DMS53 treated with DMSO at 0.1 percent for 48 hours (cell line): Measurements from ENCODE around the gene TTC27.
"Not testable (repeated sequence)": the region's sequence is repeated elsewhere in the genome, so short reads cannot be mapped to it uniquely, and the experiment has no call there.

ENCODE experiments used
- DNase-seq: peaks from one replicate; lab custom pipeline; 2025; ENCODE audit not compliant: unreplicated experiment; lab: John Stamatoyannopoulos, UW

The TTC27 gene

GRCh38 chr2:32718752-32719151, 90.9 kb downstream of the TTC27 start:
- no peak for DNase-seq

- no peak for DNase-seq
Measured at GRCh38 chr2:32719430-32719829, 91.6 kb downstream of the TTC27 start.

- no peak for DNase-seq
Measured at GRCh38 chr2:32719933-32720716, 92.3 kb downstream of the TTC27 start.

- DNase-seq, result no peak
Measured at GRCh38 chr2:32720771-32721170, 92.9 kb downstream of the TTC27 start.

DNA sequence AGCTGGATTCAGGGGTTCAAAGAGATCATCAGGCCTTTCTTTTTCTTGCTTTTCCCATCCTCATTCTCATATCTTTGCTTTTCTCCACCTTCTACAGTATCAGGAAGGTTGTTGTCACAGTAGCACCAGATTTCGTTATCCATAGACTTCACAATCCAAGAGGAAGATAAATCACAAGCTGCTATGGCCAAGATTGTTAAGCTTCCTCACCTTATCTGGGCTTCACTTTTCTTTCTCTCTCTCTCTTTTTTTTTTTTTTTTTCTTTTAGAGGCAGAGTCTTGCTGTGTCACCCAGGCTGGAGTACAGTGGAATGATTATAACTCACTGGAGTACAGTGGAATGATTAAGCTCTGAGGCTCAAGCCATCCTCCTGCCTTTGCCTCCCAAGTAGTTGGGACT, 93.5 kb downstream of the TTC27 start:
- no peak for DNase-seq

GRCh38 chr2:32723467-32724079, 95.7 kb downstream of the TTC27 start:
- no peak for DNase-seq

DNA sequence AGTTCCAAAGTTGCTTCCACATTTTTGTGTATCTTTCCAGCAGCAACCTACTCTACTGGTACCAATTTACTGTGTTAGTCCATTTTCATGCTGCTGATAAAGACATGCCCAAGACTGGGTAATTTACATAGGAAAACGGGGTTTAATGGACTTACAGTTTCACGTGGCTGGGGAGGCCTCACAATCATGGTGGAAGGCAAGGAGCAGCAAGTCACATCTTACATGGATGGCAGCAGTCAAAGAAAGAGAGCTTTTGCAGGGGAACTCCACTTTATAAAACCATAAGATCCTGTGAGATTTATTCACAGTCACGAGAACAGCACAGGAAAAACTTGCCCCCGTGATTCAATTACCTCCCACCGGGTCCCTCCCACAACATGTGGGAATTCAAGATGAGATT, 98.8 kb downstream of the TTC27 start:
- DNase-seq, result not testable (repeated sequence)

GRCh38 chr2:32727157-32727556, 99.3 kb downstream of the TTC27 start:
- DNase-seq, result no peak

GRCh38 chr2:32730958-32731357, 103.1 kb downstream of the TTC27 start:
- not testable (repeated sequence) for DNase-seq

- no peak for DNase-seq
Measured at GRCh38 chr2:32732120-32732519, 104.3 kb downstream of the TTC27 start.

DNA sequence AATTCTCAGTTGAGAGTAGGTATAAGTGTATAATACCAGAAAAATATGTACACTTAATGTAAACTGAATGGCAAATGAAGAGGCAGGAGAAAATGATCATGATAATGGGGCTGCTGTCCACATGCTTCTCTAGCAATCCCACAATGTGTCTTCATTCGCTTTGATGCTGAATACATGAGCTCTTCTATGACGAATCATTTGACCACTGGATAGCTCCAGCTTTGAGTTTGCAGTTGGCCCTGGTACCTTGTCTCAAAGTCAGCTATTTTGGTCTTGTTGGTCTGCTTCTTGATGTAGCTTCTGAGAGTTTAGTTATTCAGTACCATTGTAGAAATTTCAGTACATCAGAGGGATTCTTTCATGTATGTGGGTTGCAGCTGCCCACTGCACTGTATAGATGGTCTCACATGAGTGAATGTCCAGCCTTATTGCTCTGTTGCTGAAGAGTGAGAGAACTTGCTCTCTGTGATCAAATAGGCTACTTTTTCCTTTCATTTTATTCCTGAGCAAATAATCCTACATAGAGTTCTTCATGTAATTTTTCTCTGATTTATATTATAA, 105.1 kb downstream of the TTC27 start:
- no peak for DNase-seq

DNA sequence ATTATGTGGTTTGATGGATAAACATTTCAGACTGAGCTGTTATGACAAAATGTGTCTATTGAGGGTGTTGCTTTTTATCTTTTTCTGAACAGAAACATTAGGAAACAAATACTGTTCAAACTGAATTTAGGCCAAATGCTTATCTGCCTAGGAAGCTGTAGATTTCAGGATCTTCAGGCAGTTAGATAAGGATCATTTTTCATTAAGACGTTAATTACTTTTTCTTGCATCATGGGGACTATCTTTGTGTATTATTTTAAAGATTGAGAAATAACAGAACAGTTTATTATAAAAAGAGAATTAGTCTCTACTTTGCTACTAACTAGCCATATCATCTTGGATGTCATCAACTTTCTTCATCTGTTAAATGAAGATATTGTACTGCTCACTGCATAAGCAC, 107.5 kb downstream of the TTC27 start:
- no peak for DNase-seq

GRCh38 chr2:32738939-32739338, 111.1 kb downstream of the TTC27 start:
- DNase-seq, result no peak

DNA sequence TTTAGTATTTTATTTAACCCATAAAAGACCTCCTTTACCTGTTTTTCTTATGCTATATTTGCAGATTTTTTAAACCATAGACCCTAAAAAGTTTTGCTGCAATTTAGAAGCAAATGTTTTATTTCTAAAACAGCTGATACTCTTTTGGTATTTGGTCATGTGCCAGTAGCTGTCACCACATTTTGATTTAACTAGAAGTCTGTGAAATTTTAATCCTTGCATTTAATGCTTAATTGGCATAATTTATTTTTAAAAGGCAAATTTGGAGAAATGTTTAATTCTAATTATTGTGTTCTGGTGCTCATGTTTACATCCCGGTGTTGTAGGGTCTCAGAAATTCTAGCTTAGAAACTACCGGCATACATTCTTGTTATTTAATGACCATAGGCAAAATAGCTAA, 111.8 kb downstream of the TTC27 start:
- DNase-seq, result no peak

- no peak for DNase-seq
Measured at GRCh38 chr2:32741575-32741974, 113.7 kb downstream of the TTC27 start.

DNA sequence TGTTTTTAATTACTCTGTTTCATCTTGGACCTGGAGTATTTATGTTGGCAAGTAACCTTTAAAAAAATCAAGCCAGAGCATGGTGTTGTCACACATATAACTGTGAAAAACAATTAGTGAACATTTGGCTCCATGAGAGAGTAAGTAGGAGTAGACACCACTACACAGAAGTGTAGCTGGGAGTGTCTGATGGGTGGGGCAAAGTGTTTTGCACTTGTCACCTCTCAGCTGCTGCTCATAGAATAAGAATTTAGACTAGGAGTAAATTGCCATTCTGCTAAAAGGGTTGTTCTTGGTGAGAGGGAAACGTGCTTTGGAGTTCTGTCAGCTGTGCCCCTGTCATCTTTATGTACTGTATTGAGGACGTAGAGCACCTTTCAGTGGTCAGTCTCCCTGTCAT, 114.5 kb downstream of the TTC27 start:
- DNase-seq, result no peak

- DNase-seq, result no peak
Measured at GRCh38 chr2:32743480-32744236, 115.8 kb downstream of the TTC27 start.

- DNase-seq, result no peak
Measured at GRCh38 chr2:32745191-32745590, 117.3 kb downstream of the TTC27 start.

GRCh38 chr2:32745675-32746074, 117.8 kb downstream of the TTC27 start:
- no peak for DNase-seq

DNA sequence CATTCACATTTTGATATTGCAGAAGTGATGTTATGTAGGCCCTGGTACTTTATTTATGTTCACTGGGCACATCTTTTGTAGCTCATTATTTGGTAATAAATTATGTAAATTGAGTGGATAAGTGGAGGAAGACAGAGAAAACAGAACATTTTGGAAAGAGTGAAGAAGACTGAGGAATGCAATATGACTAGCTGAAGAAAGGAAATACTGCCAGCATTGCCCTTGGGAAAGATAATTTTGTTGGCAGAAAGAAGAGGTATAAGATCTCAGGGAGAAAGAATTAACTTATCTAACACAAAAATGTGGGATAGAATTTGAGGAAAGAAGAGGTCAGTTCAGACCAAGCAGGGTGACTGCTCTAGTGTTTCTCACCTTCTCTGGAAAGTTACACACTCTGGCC, 118.8 kb downstream of the TTC27 start:
- DNase-seq, result no peak

DNA sequence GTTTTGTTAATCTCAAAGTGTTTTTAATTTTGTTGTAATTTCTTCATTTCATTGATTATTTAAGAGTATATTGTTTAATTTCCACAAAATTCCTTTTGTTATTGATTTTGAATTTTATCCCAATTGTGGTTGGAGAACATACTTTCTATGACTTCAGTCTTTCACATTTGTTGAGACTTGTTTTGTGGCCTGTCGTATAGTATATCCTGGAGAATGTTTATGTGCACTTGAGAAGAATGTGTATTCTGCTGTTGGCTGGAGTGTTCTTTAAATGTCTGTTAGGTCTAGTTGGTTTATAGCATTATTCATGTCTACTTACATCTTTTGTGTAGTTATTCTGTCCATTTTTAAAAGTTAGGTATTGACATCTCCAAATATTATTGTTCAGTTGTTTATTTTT, 120.3 kb downstream of the TTC27 start:
- no peak for DNase-seq

GRCh38 chr2:32750880-32751279, 123.0 kb downstream of the TTC27 start:
- DNase-seq, result no peak
